Endothelial cell of umbilical vein (primary cell): ENCODE results near the gene NXPH4.

Source experiments
- EZH2 ChIP-seq: IDR thresholded peaks from 2 replicates; pipeline ENCODE4 v1.6.1; 2012; ENCODE audit warnings: borderline replicate concordance, low read depth, mild to moderate bottlenecking, moderate library complexity, low read length, inconsistent platforms; ENCODE audit not compliant: severe bottlenecking
- MYC ChIP-seq: IDR thresholded peaks from one replicate; pipeline ENCODE4 v1.6.1; 2011; ENCODE audit warnings: mild to moderate bottlenecking, low read depth, low read length
- POLR2A ChIP-seq: IDR thresholded peaks from 2 replicates; pipeline ENCODE4 v1.6.1; 2012; ENCODE audit warnings: low read depth, mild to moderate bottlenecking, control low read depth, low read length
- POLR2AphosphoS5 ChIP-seq: IDR thresholded peaks from 2 replicates; pipeline ENCODE4 v1.6.1; 2012; ENCODE audit warnings: low read depth, mild to moderate bottlenecking, control low read depth, low read length, moderate library complexity; ENCODE audit not compliant: insufficient read depth
- TF ChIP-seq, protein P1 (sequence below): IDR thresholded peaks from 2 replicates; pipeline ENCODE4 v1.6.1; 2011; ENCODE audit not compliant: insufficient read depth, insufficient read length
- TF ChIP-seq, protein P2 (sequence below), 2 donors: IDR thresholded peaks; 1 replicate in 1 of 2; 2 replicates in 1 of 2; pipeline ENCODE4 v1.5.1; 2011; ENCODE audit warnings: low read length in 2 of 2, mild to moderate bottlenecking in 2 of 2, moderate library complexity in 2 of 2, control low read depth in 1 of 2, inconsistent platforms in 1 of 2, low read depth in 1 of 2; ENCODE audit not compliant: insufficient read depth in 1 of 2; ENCODE audit errors: extremely low read depth in 1 of 2

DNA sequence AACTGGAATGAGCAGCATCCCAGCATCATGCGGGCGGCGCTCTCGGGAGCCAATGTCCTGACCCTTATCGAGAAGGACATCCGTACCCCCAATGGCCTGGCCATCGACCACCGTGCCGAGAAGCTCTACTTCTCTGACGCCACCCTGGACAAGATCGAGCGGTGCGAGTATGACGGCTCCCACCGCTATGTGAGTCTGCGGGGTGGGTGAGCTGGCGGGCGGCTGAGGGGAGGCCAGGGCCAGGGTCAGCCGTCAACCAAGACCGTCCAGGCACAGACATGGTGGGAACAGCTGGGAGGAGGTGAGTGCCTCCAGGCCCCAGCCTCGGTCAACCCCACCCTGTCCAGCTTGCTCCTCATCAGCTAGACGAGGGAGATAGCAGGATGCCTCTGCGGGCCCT, 25.8 kb upstream of the NXPH4 start:
- TF ChIP-seq POLR2A = no peak
- TF ChIP-seq, protein P1, sequence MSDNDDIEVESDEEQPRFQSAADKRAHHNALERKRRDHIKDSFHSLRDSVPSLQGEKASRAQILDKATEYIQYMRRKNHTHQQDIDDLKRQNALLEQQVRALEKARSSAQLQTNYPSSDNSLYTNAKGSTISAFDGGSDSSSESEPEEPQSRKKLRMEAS = no peak
- TF ChIP-seq, protein P2, sequence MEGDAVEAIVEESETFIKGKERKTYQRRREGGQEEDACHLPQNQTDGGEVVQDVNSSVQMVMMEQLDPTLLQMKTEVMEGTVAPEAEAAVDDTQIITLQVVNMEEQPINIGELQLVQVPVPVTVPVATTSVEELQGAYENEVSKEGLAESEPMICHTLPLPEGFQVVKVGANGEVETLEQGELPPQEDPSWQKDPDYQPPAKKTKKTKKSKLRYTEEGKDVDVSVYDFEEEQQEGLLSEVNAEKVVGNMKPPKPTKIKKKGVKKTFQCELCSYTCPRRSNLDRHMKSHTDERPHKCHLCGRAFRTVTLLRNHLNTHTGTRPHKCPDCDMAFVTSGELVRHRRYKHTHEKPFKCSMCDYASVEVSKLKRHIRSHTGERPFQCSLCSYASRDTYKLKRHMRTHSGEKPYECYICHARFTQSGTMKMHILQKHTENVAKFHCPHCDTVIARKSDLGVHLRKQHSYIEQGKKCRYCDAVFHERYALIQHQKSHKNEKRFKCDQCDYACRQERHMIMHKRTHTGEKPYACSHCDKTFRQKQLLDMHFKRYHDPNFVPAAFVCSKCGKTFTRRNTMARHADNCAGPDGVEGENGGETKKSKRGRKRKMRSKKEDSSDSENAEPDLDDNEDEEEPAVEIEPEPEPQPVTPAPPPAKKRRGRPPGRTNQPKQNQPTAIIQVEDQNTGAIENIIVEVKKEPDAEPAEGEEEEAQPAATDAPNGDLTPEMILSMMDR (IDR thresholded peaks at IDR 0.05; ENCODE audit: extremely low read depth in 1 of 2, insufficient read depth in 1 of 2, low read depth in 1 of 2, low read length in 2 of 2) = no peak
- TF ChIP-seq MYC = no peak
- TF ChIP-seq POLR2AphosphoS5 = no peak
- no peak for TF ChIP-seq EZH2
